Measurements from ENCODE around the gene CACNG8.

The CACNG8 gene

DNA sequence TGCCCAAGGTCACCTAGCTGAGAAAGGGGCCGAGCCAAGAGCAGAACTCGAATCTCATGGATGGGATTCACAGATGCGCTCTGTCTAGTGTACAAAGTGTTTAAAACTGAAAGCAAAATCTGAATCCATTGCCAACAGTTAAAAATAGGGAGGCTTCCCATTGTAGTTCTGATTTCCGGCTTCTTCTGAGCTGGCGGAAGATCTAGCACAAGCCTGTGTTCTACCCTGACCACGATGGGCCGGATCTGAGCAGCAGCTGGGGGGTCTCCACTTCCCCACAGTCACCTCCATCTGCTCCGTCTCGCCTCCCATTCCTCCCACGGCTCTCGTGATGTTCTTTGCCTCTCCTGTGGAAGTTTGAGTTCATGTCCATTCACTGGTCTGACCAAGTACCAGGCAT lies 2.4 kb downstream of the CACNG8 start:
- DNase-seq = no peak

DNA sequence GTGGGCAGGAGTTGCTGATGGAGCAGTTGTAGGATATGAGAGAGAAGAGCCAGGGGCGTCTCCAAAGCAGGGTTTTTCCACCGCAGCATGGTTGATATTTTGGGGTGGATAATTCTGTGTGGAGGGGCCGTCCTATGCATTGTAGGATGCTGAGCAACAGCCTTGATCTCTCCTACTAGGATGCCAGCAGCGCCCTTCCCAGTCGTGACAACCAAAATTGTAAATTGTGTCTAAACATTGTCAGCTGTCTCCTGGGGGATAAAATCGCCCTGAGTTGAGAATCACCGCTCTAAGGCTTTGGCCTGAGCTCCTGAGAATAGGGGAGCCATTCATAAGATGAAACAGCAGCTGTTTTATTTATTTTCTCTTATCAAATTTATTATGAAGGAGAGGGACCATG lies 4.2 kb downstream of the CACNG8 start:
- no peak for DNase-seq

DNA sequence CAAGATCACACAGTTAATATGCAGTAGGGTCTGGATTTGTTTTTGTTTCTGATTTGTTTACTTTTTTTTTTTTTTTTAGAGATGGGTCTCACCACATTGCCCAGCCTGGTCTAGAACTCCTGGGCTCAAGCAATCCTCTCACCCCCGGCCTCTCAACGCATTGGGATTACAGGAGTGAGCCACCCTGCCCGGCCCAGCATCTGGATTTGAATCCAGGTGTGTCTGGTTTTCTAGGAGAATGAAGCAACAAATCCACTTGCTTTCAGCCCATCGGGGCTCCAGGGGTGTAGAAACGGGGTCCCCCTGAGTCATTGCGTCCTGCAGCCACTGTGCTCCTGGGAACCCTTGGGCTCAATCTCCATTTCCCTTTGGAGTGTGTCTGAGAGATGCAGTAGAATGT lies 6.6 kb downstream of the CACNG8 start:
- DNase-seq = no peak

DNA sequence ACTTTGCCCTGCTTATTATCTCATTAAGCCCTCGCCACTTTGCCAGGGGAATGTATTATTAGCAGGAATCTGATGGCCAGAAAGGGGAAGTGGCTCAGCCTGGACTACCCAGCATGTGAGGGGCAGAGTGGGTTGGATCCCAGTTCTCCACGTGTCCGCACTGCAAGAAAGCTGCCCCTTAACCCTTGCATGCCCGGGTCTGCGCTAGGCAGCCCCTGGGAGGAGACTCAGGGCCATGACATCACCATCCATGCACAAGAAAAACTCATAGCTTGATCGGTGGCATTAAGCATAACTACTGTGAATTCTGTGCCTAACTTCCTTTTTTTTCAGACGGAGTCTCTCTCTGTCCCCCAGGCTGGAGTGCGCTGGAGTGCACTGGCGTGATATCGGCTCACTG lies 8.9 kb downstream of the CACNG8 start:
- no peak for DNase-seq

DNA sequence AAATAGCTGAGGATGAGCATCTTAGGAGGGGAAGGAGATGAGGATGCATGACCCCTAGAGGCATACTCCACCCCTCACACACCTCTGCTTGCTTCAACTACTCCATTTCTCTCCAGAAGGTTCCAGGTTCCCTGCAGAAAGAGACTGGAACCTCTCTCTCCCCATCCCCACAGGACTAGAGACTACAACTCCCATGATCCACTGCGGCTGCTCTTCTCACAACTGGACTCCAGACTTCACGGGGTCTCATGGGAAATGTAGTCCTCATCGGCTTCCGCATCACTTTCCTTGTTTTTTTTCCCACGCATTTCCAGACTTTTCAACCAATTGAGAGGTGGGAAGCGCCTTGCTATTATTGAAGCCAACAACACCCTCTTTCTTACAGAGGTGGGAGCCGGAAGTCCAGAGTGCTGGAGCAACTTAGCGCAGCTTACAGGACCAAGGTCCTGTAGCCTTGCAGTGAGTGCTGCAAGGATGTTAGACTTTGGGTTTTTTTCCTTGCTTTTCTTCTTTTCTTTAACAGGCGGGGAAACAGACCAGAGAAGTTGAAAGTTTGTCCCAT lies 14.8 kb downstream of the CACNG8 start:
- peak; percentile 81 for DNase-seq

DNA sequence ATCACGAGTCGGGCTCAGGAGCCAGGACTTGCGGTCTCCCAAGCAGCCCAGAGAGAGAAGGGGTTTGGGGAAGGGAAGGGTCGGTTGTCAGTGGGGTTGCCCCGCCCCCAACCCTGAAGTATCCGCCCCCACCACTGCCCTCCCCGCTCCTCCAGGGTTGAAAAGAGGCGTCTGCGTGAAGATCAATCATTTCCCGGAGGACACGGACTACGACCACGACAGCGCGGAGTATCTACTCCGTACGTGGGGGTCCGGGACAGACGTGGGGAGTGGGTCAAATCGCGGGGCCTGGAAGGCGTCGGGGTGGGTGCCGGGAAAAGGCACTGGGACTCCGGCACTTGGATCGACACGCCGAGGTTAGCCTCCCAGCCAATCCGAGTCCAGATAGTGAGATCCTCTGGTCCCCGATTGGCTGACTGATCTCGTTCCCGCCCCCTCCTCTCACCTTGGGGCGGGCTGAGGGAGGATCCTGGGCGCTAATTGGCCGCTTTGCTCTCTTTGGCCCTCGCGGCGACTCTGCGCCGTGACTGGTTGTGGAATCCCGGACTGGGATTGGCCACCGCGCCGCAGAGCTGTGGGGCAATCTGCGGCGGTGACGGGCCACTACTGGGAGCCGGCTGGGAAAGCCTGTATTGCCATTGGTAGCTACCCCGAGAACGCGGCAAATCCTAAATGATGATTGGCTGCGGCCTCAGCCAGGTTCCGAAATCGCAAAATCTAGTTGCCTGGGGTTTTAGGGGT lies 15.4 kb downstream of the CACNG8 start:
- DNase-seq = peak; percentile 81

DNA sequence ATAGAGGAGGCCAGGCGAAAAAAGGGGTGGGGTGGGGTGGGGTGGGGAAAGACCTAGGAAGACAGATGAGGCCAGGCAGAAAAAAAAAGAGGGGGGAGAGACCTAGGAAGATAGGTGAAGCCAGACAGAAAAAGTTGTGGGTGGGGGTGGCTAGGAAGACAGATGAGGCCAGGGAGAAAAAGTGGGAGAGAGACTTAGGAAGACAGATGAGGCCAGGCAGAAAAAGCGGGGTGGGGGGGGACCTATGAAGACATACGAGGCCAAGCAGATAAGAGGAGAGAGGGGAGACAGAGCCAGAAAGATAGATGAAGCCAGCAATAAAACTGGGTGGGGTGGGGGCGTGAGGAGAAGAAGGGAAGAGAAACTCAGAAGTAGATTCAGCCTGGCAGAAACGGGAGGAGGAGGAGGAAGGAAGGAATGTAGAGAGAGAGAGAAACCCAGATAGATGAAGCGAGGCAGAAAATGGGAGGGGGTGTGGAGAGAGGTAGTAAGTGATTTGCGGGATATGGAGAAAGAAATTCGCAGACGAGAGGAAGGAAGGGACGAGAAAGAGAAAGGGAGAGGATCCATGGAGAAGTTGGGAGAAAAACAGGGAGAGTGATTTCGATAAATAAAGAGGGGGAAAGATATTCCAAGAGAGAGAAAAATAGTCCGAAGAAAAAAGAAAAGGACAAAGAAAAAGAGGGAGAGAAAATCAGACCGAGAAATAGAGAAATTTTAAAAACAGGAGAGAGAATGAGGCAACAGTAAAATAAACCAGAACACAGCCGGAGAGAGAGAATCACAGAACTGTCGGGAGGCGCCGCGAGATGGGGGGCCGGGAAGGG lies 16.5 kb downstream of the CACNG8 start:
- no peak for DNase-seq

DNA sequence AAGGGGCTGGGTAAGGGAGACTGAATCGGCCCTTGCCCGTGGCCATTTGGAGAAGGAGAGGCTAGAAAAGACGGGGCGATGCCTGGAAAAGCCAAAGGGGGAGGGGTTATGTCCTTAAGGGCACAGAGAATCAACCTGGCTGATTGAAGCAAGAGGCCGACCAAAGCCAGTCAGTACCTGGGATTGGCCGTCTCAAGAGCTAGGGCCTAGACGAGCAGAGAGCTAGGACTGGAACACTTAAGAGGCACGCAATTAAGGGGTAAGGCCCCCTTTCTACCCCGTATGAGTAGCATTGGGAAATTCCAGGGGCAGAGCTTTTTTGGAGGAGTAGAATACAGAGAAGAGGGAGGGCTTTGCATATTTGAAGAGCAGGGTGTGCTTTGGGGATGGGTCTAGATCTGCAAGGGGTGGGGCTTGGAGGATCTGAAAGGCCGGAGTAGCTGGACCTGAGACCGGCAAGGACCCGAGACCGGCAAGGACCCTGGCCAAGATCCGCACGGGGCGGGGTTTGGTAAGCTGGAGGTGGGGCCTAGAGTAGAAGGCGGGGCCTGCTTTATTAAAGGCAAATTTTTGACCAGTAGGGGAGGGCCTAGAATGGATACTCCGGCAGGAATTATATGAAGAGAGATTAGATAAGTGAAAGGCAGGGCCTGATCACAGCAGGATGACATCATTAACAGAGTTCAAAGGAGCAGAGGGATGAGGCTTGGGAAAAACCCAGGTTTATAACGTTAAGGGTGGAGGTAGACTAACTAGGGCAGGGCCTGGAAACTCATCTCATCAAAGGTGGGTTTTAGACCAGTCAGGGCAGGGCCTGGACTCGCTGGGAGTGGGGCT lies 18.0 kb downstream of the CACNG8 start:
- DNase-seq = no peak

DNA sequence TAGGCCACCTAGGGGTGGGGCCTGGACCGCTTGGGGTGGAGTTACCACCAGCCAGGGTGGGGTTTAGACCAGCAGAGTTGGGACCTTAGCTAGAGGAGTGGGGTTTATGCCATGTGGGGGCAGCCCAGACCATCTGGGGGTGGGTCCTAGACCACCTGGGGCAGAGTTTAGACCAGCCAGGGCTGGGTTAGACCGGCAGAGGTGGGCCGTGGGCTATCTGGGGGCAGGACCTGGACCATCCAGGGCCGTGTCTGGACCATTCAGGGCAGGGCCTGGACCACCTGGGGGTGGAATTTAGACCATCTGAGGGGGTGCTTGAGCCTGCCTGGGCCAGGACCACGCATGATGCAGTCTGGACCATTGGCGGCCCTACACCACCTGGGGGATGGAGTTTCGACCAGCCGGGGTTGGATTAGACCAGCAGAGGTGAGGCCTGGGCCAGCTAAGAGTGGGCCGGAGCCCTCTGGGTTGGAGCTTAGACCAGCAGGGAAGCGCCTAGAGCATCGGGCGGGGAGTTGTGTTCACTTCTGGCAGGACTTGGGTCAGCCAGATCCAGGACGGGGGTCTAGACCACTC lies 18.7 kb downstream of the CACNG8 start:
- DNase-seq = no peak

DNA sequence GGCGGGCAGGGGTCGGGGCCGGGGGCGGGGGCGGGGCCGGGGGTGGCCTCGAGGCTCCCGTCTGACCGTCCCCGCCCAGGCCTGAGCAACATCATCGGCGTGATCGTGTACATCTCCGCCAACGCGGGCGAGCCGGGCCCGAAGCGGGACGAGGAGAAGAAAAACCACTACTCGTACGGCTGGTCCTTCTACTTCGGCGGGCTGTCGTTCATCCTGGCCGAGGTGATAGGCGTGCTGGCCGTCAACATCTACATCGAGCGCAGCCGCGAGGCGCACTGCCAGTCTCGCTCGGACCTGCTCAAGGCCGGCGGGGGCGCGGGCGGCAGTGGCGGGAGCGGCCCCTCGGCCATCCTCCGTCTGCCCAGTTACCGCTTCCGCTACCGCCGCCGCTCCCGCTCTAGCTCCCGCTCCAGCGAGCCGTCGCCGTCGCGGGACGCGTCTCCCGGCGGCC lies 19.3 kb downstream of the CACNG8 start:
- DNase-seq = no peak

DNA sequence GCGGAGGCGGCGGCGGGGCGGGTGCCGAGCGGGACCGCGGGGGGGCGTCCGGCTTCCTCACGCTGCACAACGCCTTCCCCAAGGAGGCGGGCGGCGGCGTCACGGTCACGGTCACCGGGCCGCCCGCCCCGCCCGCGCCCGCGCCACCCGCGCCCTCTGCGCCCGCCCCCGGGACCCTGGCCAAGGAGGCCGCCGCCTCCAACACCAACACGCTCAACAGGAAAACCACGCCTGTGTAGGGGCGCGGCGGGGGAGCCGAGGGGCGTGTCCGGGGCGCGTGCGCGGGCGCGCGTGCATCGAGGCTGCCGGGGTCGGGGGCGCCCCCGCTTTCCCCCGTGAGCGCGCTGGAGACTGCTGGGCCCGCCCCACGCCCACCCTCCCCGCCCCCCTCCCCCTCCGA lies 19.9 kb downstream of the CACNG8 start:
- no peak for DNase-seq

DNA sequence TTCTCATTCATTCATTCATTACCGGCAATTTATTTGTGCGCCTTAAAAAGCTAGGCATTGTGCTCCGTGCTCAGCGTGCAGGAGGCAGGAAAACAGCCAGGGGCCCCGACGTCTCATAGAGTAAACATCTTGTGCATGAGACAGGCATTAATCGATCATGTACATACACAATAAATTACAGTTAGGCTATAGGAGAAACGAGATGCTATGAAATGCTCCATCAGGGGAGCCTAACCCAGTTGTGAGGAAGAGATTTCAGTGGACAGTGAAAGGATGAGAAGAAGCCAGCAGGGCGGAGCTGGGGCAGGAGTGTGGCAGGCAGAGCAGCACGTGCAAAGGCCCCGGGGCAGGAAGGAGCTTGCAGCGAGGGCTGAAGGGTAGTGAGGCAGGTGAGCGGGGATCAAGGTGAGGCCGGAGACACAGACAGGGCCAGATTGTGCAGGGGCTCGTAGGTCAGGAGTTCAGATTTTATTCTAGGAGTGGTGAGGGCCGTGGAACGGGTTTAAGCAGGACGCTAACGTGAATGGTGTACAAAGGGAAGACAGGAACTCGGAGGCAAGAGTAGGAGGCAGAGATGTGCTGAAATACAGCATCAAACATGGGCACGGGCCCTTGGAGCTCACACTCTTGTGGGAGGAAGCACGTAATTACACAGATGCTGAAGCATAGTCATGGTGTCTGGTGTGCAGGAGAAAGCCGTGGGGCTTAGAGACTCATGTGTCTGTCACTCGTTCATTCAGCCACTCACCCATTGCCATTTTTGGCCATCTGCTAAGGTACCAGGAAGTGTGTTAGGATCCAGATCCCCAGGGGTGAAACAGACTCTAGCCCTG lies 20.9 kb downstream of the CACNG8 start:
- no peak for DNase-seq

DNA sequence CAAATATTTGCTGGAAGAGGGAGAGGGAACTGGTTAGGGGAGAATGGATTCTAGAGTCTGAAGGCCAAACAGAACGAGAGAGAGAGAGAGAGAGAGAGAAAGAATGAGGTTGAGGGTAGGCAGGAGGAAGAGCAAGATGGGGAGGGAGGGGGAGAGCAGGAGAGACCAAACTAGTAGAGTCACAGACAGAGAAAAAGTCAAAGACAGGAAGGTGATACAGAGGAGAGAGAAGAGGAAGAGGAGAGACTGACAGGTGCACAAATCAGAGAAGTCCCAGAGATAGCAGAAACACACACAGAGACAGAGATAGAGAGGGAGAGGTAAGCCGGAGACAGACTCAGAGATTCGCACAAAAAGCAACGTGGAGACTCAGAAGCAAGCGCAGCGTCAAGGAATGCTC lies 23.1 kb downstream of the CACNG8 start:
- DNase-seq = no peak

DNA sequence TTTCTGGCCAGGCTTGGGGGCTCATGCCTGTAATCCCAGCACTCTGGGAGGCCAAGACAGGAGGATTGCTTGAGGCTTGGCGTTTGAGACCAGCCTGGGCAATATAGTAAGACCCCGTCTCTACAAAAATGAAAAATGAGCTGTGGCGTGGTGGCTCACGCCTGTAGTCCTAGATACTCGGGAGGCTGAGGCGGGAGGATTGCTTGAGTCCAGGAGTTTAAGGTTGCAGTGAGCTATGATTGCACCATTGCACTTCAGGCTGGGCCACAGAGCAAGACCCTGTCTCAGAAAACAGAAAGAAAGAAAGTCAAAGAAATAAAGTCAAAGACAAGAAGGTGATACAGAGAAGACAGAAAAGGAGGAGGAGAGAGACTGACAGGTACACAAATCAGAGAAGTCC lies 26.2 kb downstream of the CACNG8 start:
- DNase-seq = no peak

DNA sequence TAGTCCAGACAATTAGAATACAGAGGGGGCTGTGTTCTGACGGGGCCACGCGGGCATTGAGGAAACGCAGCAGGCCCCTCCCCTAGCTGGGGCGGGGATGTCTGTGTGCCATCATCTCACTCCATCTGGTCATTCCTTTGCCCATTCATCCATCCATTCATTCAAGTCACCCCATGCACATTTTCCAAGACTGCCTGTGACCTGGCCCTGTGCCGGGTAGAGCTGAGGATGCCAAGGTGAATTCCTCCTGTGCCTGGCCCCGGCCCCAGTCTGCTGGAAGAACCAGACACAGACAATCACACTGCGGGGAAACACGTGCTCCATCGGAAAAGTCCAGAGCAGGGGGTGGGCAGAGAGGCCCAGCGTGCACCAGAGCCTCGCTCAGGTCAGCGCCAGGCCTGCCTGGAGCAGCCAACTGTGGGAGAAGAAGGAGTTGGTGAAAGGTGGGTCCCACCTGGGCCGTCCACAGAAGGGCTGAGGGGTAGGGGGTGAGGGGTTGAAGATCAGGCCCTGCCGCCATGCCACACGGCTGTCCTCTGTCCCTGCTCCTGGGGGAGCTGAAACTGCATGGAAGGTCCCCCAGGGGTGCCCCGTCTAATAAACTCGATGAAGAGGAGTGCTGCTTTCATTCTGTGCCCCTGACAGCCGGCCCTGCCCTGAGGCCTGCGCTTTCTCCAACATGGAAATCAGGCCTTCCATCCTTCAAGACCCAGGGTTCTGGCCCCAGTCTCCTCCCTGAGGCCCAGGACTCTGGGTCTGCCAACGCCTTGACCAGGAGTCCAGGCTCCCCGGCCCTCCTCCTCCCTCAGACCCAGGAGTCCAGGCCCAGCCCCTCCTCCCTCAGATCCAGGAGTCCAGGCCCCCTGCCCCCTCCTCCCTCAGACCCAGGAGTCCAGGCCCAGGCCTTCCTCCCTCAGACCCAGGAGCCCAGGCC lies 27.1 kb downstream of the CACNG8 start:
- DNase-seq = no peak

DNA sequence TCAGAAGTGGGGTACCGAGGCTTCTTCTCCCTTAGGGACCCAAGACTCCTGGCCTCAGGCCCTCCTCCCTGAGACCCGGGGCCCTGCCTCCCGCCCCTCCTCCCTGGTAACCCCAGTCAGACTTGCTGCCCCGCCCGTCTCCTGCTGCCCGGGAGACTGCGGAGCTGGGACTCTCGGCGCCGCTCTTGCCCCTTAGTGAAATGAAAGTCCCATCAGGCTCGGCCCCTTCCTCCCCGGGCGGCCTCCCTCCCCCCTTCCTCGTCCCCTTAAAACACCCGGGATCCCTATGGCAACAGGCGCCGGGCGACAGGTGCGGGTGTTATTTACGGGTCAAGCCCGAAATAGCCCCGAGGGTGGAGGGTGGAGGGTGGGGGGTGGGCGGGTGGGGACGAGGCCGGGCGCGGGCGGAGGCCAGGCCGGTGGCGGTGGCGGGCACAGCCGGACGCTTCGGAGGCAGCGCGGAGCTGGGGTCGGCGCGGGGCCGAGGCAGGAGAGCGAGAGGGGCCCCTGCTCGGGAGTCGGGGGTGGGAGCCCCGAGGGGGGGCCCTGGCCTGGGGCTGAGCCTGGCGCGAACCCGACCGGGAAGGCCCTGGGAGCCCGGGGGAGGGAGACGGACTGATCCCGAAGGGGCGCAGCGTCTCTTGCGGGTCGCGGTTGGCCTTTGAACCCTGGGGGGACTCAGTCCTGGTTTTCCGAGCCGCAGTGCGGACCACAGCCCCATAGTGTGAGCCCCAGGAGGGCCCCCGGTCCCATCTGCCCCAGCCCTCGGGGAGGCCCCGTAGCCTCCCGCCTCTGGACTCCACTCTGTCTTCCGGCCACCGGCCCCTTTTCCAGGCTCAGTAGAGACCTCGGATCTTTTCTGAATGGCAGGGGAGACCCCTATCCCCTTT lies 28.7 kb downstream of the CACNG8 start, which contains the start of gene CACNG6:
Gene CACNG6 (plus strand): TSS at position 414 of the 890 bp plus-strand sequence. CDS start 1,241 bp downstream, outside the sequence.
- no peak for DNase-seq

DNA sequence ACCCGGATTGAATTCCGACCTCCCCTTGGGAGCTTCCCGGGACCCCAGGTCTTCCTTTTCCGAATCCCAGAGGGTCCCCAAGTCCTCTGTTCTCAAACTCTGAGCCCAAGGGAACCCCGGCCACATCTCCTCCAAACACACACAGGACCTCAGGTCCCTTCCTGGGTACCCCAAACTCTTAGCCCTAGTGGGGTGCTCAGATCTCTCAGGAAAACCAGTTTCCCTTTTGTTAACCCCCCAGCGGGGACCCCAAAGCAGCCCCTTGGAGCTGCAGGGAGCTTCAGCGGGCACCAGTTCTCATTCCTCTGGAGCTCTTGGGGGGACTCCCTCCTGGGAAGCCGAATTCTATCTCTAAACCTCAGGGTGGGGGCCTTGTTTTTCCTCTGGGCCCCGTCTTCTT lies 29.5 kb downstream of the CACNG8 start:
- no peak for DNase-seq

DNA sequence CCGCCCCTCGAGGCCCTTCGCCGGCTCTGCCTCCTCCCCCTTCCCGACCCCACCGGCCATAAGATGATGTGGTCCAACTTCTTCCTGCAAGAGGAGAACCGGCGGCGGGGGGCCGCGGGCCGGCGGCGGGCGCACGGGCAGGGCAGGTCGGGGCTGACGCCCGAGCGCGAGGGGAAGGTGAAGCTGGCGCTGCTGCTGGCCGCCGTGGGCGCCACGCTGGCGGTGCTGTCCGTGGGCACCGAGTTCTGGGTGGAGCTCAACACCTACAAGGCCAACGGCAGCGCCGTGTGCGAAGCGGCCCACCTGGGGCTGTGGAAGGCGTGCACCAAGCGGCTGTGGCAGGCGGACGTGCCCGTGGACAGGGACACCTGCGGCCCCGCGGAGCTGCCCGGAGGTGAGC lies 30.1 kb downstream of the CACNG8 start:
- DNase-seq = no peak

DNA sequence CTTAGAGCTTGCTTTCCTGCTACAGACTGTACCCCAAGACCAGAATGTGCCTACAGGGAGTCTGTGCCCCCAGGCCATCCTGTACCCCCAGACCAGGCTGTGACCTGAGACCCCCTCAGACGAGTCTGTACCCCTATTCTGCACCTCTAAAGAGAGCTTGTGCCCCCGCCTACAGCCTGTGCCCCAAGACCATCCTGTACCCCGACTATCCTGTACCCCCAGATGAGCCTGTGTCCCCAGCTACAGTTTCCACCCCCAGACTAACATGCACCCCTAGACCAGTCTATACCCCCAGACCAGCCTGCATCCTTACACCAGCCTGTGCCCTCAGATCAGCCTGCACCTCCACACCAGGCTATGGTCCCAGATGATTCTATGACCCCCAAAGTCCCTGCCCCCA lies 30.7 kb downstream of the CACNG8 start:
- no peak for DNase-seq
